Cardiac fibroblast (primary cell): ENCODE measurements around the gene CNTN1.

Source experiments
- DNase-seq, 2 donors: peaks; one replicate each; pipeline versions ENCODE4 v3.0.0 to v3.0.0-alpha.2; 2010; ENCODE audit warnings: low read depth in 2 of 2
- H3K4me3 ChIP-seq, 2 donors: replicated peaks in 1 of 2; 1 replicate in 1 of 2; 2 replicates in 1 of 2; pipeline ENCODE4 v1.5.1; 2011; ENCODE audit warnings: low read depth in 2 of 2, low read length in 2 of 2, mild to moderate bottlenecking in 2 of 2, moderate library complexity in 1 of 2
- TF ChIP-seq, protein P1 (sequence below): IDR thresholded peaks from one replicate; pipeline ENCODE4 v1.5.1; 2011; ENCODE audit warnings: low read depth, mild to moderate bottlenecking, low read length, inconsistent platforms

CNTN1 gene

DNA sequence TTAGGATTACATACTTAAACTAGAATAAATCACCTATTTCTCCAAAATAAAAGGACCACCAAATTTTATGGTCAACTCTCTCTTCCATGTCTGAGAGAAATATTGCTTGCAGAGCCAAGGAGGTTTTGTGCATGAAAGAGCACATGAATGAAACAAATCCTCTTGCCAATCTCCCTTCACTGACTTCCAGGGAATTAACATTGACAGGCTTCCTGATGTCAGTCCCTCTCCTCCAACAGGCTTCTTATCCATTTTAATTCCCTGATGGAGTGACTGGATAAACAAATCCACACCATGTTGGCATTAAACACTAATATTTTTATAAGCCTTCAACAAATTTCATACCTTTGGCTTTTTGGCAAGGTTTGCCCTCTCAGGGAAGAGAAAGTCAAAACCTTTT lies 45.3 kb upstream of the CNTN1 start:
- no peak for DNase-seq
- TF ChIP-seq, protein P1, sequence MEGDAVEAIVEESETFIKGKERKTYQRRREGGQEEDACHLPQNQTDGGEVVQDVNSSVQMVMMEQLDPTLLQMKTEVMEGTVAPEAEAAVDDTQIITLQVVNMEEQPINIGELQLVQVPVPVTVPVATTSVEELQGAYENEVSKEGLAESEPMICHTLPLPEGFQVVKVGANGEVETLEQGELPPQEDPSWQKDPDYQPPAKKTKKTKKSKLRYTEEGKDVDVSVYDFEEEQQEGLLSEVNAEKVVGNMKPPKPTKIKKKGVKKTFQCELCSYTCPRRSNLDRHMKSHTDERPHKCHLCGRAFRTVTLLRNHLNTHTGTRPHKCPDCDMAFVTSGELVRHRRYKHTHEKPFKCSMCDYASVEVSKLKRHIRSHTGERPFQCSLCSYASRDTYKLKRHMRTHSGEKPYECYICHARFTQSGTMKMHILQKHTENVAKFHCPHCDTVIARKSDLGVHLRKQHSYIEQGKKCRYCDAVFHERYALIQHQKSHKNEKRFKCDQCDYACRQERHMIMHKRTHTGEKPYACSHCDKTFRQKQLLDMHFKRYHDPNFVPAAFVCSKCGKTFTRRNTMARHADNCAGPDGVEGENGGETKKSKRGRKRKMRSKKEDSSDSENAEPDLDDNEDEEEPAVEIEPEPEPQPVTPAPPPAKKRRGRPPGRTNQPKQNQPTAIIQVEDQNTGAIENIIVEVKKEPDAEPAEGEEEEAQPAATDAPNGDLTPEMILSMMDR = no peak
- H3K4me3 ChIP-seq = no peak overlapping the region

DNA sequence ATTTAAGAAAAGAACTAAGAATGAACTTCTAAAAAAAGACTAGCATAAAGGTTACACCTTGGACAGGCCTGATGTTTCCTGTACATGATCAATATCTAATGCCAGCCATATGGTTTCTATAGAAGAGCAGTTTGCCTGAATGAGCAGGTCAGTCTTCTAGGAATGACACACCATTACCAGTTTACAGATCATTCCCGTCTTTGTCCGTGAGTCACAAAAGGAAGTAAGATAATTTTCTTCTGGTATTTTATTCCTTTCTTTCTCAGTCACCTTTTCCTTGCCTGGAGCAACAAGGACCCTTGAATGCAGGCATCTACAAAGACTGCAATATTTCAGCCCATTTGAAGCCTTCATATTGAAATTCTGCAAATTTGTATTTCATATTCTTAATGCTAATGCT lies 44.6 kb upstream of the CNTN1 start:
- H3K4me3 ChIP-seq = no peak overlapping the region
- DNase-seq = no peak
- TF ChIP-seq, protein P1 = no peak

DNA sequence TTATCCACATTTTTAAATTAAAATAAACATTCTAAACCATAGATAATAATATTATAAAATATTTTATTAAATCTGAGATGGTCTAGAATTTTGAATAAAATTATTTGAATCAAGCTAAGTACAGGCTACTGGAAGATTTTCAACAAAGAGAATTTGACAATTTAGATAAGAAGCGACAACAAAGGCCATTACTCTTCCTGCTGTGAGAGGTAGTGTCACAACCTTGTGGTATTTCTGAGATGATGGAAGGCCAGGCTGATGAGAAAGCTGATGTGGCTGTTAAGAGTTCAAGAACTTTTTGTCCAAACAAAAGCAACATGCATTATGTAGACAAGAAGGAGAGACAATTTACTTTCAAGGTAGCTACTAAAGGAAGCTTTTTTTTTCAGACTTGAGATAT lies 43.7 kb upstream of the CNTN1 start:
- no peak overlapping the region for H3K4me3 ChIP-seq
- DNase-seq = no peak
- TF ChIP-seq, protein P1 = no peak

DNA sequence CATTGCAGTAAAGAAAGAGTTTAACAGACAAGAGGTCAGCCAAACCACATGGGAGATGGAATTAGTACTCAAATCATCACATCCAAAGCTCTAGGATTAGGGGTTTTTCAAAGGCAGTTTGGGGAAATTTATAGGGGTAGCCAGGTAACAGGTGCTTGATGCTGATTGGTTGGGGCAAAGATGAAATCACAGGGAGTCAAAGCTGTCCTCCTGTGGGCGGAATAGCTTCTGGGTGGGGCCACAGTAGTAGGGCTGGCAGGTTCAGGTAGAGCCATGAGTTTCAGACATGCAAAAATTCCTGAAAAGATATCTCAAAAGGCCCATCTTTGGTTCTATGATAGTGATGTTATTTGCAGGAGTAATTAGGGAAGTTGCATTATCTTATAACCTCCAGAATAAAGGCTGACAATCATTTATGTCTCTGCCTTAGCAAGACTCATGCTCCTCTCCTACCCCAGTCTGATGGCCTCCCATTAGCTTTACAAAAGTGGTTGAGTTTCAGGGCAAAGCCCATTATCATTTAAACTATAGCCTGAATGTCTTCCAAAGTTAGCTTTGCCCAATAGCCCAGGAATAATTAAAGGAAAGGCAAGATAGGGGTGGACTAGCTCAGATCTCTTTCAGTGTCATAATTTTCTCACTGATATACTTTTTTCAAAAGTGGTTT lies 42.1 kb upstream of the CNTN1 start:
- no peak overlapping the region for H3K4me3 ChIP-seq
- no peak for DNase-seq
- TF ChIP-seq, protein P1 = no peak

DNA sequence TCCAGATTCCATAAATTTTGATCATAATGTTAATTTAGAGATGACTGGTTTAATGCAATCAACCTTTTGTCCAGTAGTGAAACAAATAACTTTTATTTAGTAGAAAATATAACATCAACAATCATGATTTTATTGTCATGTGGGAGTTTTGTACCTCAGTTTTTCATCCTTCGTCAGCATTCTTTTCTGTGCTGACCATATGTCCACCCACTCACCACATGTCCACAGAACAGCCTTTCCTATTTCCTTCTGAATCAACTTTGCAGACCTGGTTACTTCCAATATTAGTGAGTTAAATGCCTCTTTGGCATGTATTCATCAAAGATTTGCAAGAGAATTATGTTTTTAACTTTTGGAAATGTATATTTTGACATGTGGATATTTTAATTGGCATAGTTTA lies 36.8 kb upstream of the CNTN1 start:
- TF ChIP-seq, protein P1 = no peak
- DNase-seq = no peak
- H3K4me3 ChIP-seq = no peak overlapping the region

DNA sequence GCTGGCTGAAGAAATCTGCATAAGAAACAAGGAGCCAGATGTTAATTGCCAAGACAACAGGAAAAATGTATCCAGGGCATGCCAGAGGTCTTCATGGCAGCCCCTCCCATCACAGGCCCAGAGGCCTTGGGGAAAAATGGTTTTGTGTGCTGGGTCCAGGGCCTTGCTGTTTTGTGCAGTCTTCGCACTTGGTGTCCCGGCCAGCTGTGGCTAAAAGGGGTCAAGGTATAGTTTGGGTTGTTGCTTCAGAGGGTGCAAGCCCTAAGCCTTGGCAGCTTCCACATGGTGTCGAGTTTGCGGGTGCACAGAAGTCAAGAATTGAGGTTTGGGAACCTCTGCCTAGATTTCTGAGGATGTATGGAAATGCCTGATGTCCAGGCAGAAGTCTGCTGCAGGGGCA lies 29.9 kb upstream of the CNTN1 start:
- no peak for DNase-seq

More for the DNA sequence above, 29.9 kb upstream of the CNTN1 start:
- TF ChIP-seq, protein P1 = no peak
- no peak overlapping the region for H3K4me3 ChIP-seq
